Astrocyte of the cerebellum (primary cell): ENCODE data around the gene ARF6.
A peak's percentile ranks its signal among the peaks of the same experiment; 100 is the strongest.
"Not testable (repeated sequence)": the region's sequence is repeated elsewhere in the genome, so short reads cannot be mapped to it uniquely, and the experiment has no call there.

Experiments
- DNase-seq: peaks from one replicate; pipeline ENCODE4 v3.0.0-alpha.2; 2011; ENCODE audit warnings: low read depth
- H3K4me3 ChIP-seq: 2 replicates; pipeline ENCODE4 v1.5.1; 2011; ENCODE audit warnings: mild to moderate bottlenecking, low read depth, low read length, moderate library complexity
- in situ Hi-C: cut with HindIII; loops from 2 replicates; pipeline ENCODE4 v1.10.0; 2017; ENCODE audit warnings: low sequenced_read_pairs
- TF ChIP-seq, protein P1 (sequence below): IDR thresholded peaks from 2 replicates; pipeline ENCODE4 v1.5.1; 2012; ENCODE audit warnings: low read length, low read depth, moderate library complexity, mild to moderate bottlenecking; ENCODE audit errors: missing control alignments

ARF6 gene

DNA sequence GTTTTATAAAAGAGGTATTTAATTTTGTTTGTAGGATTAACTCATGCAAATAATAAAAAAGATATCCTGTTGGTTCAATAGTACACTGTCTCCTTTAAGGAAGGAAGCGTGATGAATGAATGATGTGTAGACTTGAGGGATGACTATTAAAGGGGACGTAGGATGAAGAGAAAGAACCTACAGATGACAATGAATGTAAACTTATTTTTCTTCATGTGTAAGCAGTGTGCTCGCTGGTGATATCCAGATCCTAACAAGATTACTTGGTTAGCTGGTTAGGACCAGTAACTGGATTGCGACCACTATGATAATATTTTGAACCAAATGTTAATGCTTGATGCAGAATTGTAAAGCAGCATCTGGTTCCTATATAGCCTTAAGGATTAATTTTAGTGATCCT lies 2.6 kb downstream of the ARF6 start:
- H3K4me3 ChIP-seq: peak overlapping the region; percentile 85
- TF ChIP-seq, protein P1, sequence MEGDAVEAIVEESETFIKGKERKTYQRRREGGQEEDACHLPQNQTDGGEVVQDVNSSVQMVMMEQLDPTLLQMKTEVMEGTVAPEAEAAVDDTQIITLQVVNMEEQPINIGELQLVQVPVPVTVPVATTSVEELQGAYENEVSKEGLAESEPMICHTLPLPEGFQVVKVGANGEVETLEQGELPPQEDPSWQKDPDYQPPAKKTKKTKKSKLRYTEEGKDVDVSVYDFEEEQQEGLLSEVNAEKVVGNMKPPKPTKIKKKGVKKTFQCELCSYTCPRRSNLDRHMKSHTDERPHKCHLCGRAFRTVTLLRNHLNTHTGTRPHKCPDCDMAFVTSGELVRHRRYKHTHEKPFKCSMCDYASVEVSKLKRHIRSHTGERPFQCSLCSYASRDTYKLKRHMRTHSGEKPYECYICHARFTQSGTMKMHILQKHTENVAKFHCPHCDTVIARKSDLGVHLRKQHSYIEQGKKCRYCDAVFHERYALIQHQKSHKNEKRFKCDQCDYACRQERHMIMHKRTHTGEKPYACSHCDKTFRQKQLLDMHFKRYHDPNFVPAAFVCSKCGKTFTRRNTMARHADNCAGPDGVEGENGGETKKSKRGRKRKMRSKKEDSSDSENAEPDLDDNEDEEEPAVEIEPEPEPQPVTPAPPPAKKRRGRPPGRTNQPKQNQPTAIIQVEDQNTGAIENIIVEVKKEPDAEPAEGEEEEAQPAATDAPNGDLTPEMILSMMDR: no peak
- in situ Hi-C loops: loop anchor here (5.0 kb wide), 1 partner anchor 82 kb away; no protein-coding TSS in a partner anchor
- DNase-seq: no peak

DNA sequence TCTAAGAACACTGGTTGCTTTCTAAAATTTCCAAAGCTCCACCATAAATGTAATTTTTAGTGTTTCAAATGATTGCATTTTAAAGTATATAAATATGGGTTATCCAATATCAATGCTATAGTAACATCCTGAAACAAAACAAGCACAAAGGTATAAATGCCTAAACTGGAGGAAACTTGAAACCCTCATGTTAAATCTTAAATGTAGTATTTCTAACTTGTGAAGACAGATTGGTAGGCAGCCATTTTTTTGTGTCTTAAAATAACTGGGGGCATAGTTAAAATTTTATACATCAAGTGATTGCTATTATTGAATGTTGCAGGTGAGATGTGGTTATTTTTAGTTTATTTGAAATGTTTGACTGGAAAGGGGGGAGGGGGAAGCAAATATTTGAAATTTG lies 3.4 kb downstream of the ARF6 start:
- H3K4me3 ChIP-seq: peak overlapping the region; percentile 85
- in situ Hi-C loops: loop anchor here (5.0 kb wide), 1 partner anchor 81 kb away; no protein-coding TSS in a partner anchor
- not testable (repeated sequence) for DNase-seq

DNA sequence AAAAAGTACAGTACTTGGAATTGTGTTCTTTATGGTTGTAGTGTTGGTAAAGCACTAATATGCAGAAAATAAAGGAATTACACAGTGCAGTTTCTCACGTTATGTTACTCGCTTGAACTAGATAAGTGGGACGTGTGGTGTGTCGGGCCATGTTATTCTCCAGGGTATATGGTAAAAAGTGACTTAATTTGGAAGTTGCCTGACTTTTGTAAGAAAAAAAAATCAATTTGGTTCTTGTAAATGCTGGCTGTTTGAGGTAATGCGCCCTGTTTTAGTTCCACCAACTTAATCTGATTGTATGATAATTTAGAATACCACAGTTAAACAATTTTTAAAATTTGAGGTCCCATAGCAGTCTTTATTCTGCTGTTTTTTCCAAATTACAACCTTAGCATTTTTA lies 4.1 kb downstream of the ARF6 start:
- TF ChIP-seq, protein P1: no peak
- in situ Hi-C loops: loop anchor here (5.0 kb wide), 1 partner anchor 80 kb away; no protein-coding TSS in a partner anchor
- H3K4me3 ChIP-seq: peak overlapping the region; percentile 13
- no peak for DNase-seq

DNA sequence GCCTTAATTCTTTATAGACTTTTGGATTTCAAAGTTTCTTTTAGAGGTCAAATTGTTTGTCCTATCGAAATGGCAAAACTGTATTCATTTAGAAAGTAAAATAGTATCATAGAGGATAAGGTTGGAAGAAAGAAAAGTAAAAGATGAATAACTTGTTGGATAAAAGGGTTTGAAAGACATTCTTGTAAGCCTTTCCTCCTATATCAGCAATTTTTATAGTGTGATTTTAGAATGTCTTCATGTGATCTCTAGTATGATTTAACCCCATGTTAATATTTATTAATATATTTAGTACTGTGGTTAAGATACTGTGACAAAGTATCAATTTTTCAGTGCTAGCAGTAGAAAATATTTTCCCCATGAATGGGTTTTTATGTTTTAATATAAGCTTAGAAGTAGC lies 4.5 kb downstream of the ARF6 start:
- no peak overlapping the region for H3K4me3 ChIP-seq
- in situ Hi-C loops: loop anchor here (5.0 kb wide), 1 partner anchor 80 kb away; no protein-coding TSS in a partner anchor
- DNase-seq: no peak
- TF ChIP-seq, protein P1: no peak

DNA sequence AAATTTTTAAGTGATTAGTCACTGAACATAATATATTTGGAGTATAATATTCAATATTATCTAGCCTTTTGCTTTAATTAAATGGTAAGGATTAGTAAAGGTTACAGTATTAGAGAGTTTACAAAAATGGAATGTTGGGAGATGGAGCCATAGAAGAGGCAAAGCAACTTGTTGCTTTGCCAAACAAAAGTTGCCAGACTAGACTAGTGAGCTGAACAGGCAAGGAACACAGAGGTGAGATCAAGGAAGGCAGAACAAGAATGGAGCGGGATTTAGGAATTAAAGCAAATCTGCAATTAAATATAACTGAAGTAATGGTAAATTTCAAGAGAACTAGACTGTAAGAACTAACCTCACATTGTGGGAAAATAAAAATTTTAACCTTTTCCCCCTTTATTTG lies 5.1 kb downstream of the ARF6 start:
- TF ChIP-seq, protein P1: no peak
- H3K4me3 ChIP-seq: no peak overlapping the region
- no peak for DNase-seq
- in situ Hi-C loops: loop anchor here (5.0 kb wide), 1 partner anchor 79 kb away; no protein-coding TSS in a partner anchor

DNA sequence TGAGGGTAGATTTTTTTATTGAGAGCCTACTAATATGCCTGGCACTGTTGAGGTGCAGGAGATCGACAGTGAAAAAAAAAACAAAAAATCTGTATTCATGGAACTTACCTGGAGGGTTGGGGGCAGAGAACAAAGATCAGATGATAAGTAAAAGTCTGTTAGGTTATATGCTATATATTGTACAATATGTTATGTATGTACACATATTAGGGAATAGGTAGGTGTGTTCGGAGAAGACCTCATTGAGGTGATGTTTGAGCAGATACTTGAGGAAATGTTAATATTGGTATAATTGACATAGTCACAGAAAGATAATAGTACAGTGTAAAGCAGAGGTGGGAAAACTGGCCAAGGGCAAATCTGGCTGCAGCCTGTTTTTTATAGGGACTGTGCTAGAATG lies 5.6 kb downstream of the ARF6 start:
- TF ChIP-seq, protein P1: no peak
- DNase-seq: no peak
- no peak overlapping the region for H3K4me3 ChIP-seq
- in situ Hi-C loops: loop anchor here (5.0 kb wide), 1 partner anchor 79 kb away; no protein-coding TSS in a partner anchor

DNA sequence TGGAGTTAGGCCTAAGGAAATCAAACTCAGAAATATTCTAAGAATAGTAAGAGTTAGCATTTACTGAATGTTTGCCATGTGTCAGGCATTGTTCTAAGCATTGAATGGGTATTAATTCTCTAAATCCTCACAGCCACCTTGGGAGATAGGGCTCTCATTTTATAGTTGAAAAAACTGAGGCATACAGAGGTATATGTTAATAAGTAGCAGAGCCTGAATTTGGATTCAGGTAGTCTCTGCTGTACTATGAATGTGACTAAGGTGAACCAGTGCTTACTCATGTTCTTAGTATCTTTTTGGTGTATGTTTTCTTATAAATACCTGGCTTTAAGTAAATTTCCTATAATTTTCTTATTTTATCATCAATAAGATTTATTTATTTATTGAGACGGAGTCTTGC lies 8.1 kb downstream of the ARF6 start:
- no peak for DNase-seq
- TF ChIP-seq, protein P1: no peak
- H3K4me3 ChIP-seq: no peak overlapping the region
- in situ Hi-C loops: no loop called here

DNA sequence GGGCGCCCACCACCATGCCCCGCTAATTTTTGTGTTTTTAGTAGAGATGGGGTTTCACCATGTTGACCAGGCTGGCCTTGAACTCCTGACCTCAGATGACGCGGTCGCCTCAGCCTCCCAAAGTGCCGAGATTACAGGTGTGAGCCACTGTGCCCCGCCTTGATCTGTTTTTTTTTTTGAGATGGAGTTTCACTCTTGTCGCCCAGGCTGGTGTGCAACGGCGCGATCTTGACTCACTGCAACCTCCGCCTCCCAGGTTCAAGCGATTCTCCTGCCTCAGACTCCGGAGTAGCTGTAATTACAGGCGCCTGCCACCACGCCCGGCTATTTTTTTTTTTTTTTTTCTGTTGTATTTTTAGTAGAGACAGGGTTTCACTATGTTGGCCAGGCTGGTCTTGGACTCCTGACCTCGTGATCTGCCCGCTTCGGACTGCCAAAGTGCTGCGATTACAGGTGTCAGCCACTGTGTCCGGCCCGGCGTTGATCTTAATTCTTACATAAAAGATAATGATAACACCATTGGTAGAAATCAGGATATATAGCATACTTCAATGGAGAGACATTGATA lies 9.9 kb downstream of the ARF6 start:
- DNase-seq, H3K4me3 ChIP-seq, in situ Hi-C loops: not testable (repeated sequence)
